Neural progenitor cell (in vitro differentiated cells): Measurements from ENCODE around the gene JAK3. TPM values are rescaled to one million over a fixed set of nuclear protein-coding genes. Genes with fewer than 3 reads are reported as not detected.

Experiments
- DNase-seq: peaks from one replicate; pipeline ENCODE4 v3.0.0-alpha.2; 2016; ENCODE audit warnings: low spot score
- H2AFZ ChIP-seq: fragments of 200-600 bp; sonication (generic); replicated peaks from 2 replicates; pipeline ENCODE4 v1.6.1; 2016; ENCODE audit warnings: antibody characterized with exemption
- H3F3A ChIP-seq: fragments of 200-600 bp; sonication (generic); 2 replicates; pipeline ENCODE4 v1.6.1; 2016; ENCODE audit warnings: antibody characterized with exemption, low read depth
- H3K27ac ChIP-seq: fragments of 200-600 bp; sonication (generic); 2 replicates; pipeline ENCODE4 v1.5.1; 2016; ENCODE audit warnings: mild to moderate bottlenecking
- H3K27me3 ChIP-seq: fragments of 200-600 bp; sonication (generic); 2 replicates; pipeline ENCODE4 v1.6.1; 2016; ENCODE audit warnings: mild to moderate bottlenecking, moderate library complexity
- H3K36me3 ChIP-seq: fragments of 200-600 bp; sonication (generic); 2 replicates; pipeline ENCODE4 v1.5.1; 2016
- H3K4me1 ChIP-seq: fragments of 200-600 bp; sonication (generic); 2 replicates; pipeline ENCODE4 v1.6.1; 2016; ENCODE audit warnings: mixed run types
- H3K4me2 ChIP-seq: fragments of 200-600 bp; sonication (generic); 2 replicates; pipeline ENCODE4 v1.6.1; 2016
- H3K4me3 ChIP-seq: fragments of 200-600 bp; sonication (generic); 2 replicates; pipeline ENCODE4 v1.5.1; 2016
- H3K79me2 ChIP-seq: fragments of 200-600 bp; sonication (generic); 2 replicates; pipeline ENCODE4 v1.6.1; 2016; ENCODE audit warnings: low read depth
- H3K9ac ChIP-seq: fragments of 200-600 bp; sonication (generic); 2 replicates; pipeline ENCODE4 v1.6.1; 2016
- H3K9me3 ChIP-seq: fragments of 200-600 bp; sonication (generic); 2 replicates; pipeline ENCODE4 v1.5.1; 2016; ENCODE audit warnings: low read depth
- H4K20me1 ChIP-seq: fragments of 200-600 bp; sonication (generic); 2 replicates; pipeline ENCODE4 v1.6.1; 2016; ENCODE audit warnings: low read depth
- H3K27ac Mint-ChIP-seq: 3 replicates; pipeline ENCODE4 v1.8.0; 2021; ENCODE audit warnings: mixed read lengths
- H3K27me3 Mint-ChIP-seq: 2 replicates; pipeline ENCODE4 v1.8.0; 2022; ENCODE audit warnings: low read depth, mild to moderate bottlenecking, inconsistent platforms, moderate library complexity, mixed read lengths; ENCODE audit not compliant: insufficient read depth
- H3K36me3 Mint-ChIP-seq: 3 replicates; pipeline ENCODE4 v1.8.0; 2021; ENCODE audit warnings: mixed read lengths
- H3K4me1 Mint-ChIP-seq: 3 replicates; pipeline ENCODE4 v1.8.0; 2021; ENCODE audit warnings: mixed read lengths
- H3K4me3 Mint-ChIP-seq: 3 replicates; pipeline ENCODE4 v1.8.0; 2021; ENCODE audit warnings: mild to moderate bottlenecking, moderate library complexity, mixed read lengths
- H3K9me3 Mint-ChIP-seq: 3 replicates; pipeline ENCODE4 v1.8.0; 2020; ENCODE audit warnings: mixed read lengths
- EZH2 ChIP-seq: fragments of 200-600 bp; sonication (generic); IDR thresholded peaks from 2 replicates; pipeline ENCODE4 v1.6.1; 2017; ENCODE audit warnings: antibody characterized with exemption, mild to moderate bottlenecking, moderate library complexity
- EZH2phosphoT487 ChIP-seq: fragments of 200-600 bp; sonication (generic); IDR thresholded peaks from 2 replicates; pipeline ENCODE4 v1.6.1; 2017; ENCODE audit warnings: antibody characterized with exemption
- small RNA-seq: library from RNA; depleted of rRNA; stranded (forward); fragments of <200 nt; gene quantifications from one replicate; pipeline ENCODE3, GENCODE V24; 2015
- total RNA-seq: library from RNA; depleted of rRNA; stranded (reverse); fragments of >200 nt; gene quantifications from 2 replicates; pipeline ENCODE4 v1.2.3, GENCODE V29; 2015; ENCODE audit warnings: low replicate concordance
- TF ChIP-seq, protein P1 (sequence below): fragments of 200-600 bp; sonication (generic); IDR thresholded peaks from 2 replicates; pipeline ENCODE4 v1.5.1; 2017; ENCODE audit warnings: antibody characterized with exemption, mild to moderate bottlenecking

JAK3 gene
- total RNA-seq, 1 donor from 2014 or later = 3.4 TPM

DNA sequence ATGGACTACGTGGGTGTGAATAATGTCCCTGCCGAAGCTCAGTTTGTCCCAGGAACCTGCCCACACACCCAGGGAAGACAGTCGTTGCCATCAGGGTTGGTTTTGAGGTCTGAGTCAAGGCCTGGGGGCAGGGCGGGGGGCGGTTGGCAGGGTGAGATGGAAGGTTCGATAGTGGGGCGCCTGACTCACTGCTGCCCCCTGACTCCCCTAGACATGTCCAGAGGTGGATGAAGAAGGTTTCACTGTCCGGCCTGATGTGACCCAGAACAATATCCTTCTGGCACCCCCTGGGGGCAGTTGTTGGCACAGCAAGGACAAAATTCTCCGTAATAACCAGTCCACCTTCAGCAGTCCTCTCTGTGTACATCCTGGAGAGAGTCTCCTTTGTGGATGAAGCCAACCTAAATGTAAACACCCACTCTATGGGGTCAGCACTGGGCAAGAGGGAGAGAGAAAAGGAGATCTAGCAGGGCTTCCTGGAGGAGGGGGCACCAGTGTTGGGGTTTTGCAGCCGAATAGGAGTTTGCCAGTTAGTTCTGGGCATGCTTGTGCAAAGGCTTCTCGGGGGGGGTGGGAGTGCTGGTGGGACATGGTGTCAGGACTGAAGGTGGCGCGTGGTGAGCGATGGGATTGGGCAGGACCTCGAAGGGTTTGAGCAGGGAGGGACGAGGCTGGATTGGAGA is 72.4 kb downstream of the JAK3 start:
- TF ChIP-seq EZH2 (no peak), EZH2phosphoT487 (no peak)
- TF ChIP-seq, protein P1, sequence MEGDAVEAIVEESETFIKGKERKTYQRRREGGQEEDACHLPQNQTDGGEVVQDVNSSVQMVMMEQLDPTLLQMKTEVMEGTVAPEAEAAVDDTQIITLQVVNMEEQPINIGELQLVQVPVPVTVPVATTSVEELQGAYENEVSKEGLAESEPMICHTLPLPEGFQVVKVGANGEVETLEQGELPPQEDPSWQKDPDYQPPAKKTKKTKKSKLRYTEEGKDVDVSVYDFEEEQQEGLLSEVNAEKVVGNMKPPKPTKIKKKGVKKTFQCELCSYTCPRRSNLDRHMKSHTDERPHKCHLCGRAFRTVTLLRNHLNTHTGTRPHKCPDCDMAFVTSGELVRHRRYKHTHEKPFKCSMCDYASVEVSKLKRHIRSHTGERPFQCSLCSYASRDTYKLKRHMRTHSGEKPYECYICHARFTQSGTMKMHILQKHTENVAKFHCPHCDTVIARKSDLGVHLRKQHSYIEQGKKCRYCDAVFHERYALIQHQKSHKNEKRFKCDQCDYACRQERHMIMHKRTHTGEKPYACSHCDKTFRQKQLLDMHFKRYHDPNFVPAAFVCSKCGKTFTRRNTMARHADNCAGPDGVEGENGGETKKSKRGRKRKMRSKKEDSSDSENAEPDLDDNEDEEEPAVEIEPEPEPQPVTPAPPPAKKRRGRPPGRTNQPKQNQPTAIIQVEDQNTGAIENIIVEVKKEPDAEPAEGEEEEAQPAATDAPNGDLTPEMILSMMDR = peak; percentile 84
- H3K4me1 ChIP-seq = peaks cover 5% of the 10 kb centered on the region
- Mint-ChIP-seq H3K36me3 (peaks cover 8% of the 10 kb centered on the region), H3K27me3 (peaks cover 10% of the 10 kb centered on the region), H3K4me1 (peaks cover 18% of the 10 kb centered on the region), H3K4me3 (no peak overlapping the region), H3K9me3 (no peaks in the 10 kb centered on the region), H3K27ac (no peak overlapping the region)
- H3K79me2 ChIP-seq = no peaks in the 10 kb centered on the region
- H3K9ac ChIP-seq = no peak overlapping the region
- H3K36me3 ChIP-seq = no peaks in the 10 kb centered on the region
- H3K4me2 ChIP-seq = no peak overlapping the region
- peaks cover 7% of the 10 kb centered on the region for H3F3A ChIP-seq
- H3K9me3 ChIP-seq = no peaks in the 10 kb centered on the region
- no peak overlapping the region for H3K4me3 ChIP-seq
- no peak overlapping the region for H3K27ac ChIP-seq
- no peaks in the 10 kb centered on the region for H4K20me1 ChIP-seq
- no peaks in the 10 kb centered on the region for H3K27me3 ChIP-seq
- DNase-seq = peak; percentile 82
- no peak overlapping the region for H2AFZ ChIP-seq

Small RNAs within 50 kb of the gene (small RNA-seq; reads per million reads assigned to genes)
- gene SNORA68 = not detected

Other genes with a start within 250 kb of the JAK3 start
- 0.77 and 1.3 TPM in 2 replicates for gene UNC13A, start 159.6 kb downstream of the JAK3 start, total RNA-seq
- gene MAP1S, start 128.5 kb downstream of the JAK3 start, total RNA-seq = 8.9 and 30.4 TPM in 2 replicates
- 15.5 and 29.8 TPM in 2 replicates for gene FCHO1, start 96.5 kb downstream of the JAK3 start, total RNA-seq
- gene B3GNT3, start 52.8 kb downstream of the JAK3 start, total RNA-seq = not detected in 2 replicates
- gene INSL3, start 26.5 kb downstream of the JAK3 start, total RNA-seq = 0.37 TPM in 1 of 2 replicates, not detected in the other
- gene RPL18A, start 11.9 kb upstream of the JAK3 start, total RNA-seq = 975 and 1,520 TPM in 2 replicates
- gene SLC5A5, start 24.0 kb upstream of the JAK3 start, total RNA-seq = 0.37 and 0.51 TPM in 2 replicates
- 23.3 and 54.9 TPM in 2 replicates for gene CCDC124, start 85.0 kb upstream of the JAK3 start, total RNA-seq
- gene KCNN1, start 119.1 kb upstream of the JAK3 start, total RNA-seq = 1.8 and 5.5 TPM in 2 replicates
- 4.7 and 14.4 TPM in 2 replicates for gene ARRDC2, start 160.2 kb upstream of the JAK3 start, total RNA-seq
- not detected in 2 replicates for gene IL12RB1, start 239.0 kb upstream of the JAK3 start, total RNA-seq
- 2.1 and 5.1 TPM in 2 replicates for gene MAST3, start 249.8 kb upstream of the JAK3 start, total RNA-seq